Pancreas (tissue), 10 donors: ENCODE results near the gene CEACAM7. TPM values are rescaled to one million over a fixed set of nuclear protein-coding genes. Genes with fewer than 3 reads are reported as not detected.

Experiments used
- ATAC-seq, 4 donors: fragments of 200-7000 bp; cut with Tn5 transposase; one replicate each; pipeline versions ENCODE4 v1.8.0 to v1.9.1; 2020; ENCODE audit warnings: mild to moderate bottlenecking in 4 of 4, moderate library complexity in 4 of 4
- DNase-seq, 6 donors: peaks; one replicate each; pipeline ENCODE4 v3.0.0-alpha.2; 2020
- FAIRE-seq: peaks from 2 replicates; lab custom pipeline; 2012; peaks lifted over from hg19 to GRCh38; lab: Jason Lieb, UNC
- H3K27ac ChIP-seq, 4 donors: fragments of 200-600 bp; sonication (generic); 1 replicate in 3 of 4; 2 replicates in 1 of 4; pipeline versions ENCODE4 v1.5.0 to v1.8.0; 2020
- H3K27me3 ChIP-seq, 4 donors: fragments of 200-600 bp; one replicate each; pipeline ENCODE4 v1.8.0; 2021
- H3K36me3 ChIP-seq, 3 donors: fragments of 200-600 bp; sonication (generic) in 1 of 3; one replicate each; pipeline versions ENCODE4 v1.5.0 to v1.8.0; 2020 to 2021
- H3K4me1 ChIP-seq, 3 donors: fragments of 200-600 bp; one replicate each; pipeline ENCODE4 v1.8.0; 2021
- H3K4me3 ChIP-seq, 4 donors: fragments of 200-600 bp; sonication (generic) in 2 of 4; one replicate each; pipeline versions ENCODE4 v1.5.0 to v1.8.0; 2020 to 2021
- H3K9me3 ChIP-seq, 4 donors: fragments of 200-600 bp; one replicate each; pipeline ENCODE4 v1.8.0; 2021
- CTCF ChIP-seq, 4 donors: fragments of 200-600 bp; sonication (generic) in 3 of 4; IDR thresholded peaks; one replicate each; pipeline versions ENCODE4 v1.5.0 to v1.8.0; 2021; ENCODE audit warnings: antibody characterized with exemption in 4 of 4
- WGBS, 2 donors: extraction: QIAGEN DNeasy Blood & Tissue Kit; methylation state at CpG; one replicate each; pipeline ENCODE4 v1.1.7; 2013; 5-methylcytosine and 5-hydroxymethylcytosine counted together
- intact Hi-C, 3 donors: fragments of 100-400 bp; cut with DNase I; formaldehyde crosslinking; loops; one replicate each; pipeline versions ENCODE4 v1.11.1 to v1.14.2; 2022
- polyA plus RNA-seq, 2 donors: library from polyadenylated mRNA; stranded (reverse); fragments of 200-250 nt; gene quantifications; one replicate each; pipeline ENCODE4 v1.2.3, GENCODE V29; 2013
- total RNA-seq, 6 donors: library from RNA; stranded (reverse); fragmentation: NEBNext Ultra II Directional in 4 of 6; extraction: Animal tissue kit (Norgen Biotek cat#: 25700) in 4 of 6; gene quantifications; one replicate each; pipeline versions ENCODE4 v1.2.1 to v1.2.4, GENCODE V29; 2021 to 2023
- donor health status: healthy with polysubstance abuse.
- donor health status: DM: no; HTN: no; CAD: no; lungs with moderate emphysema.
- donor health status: DM: no; HTN: no; CAD: no.
- donor health status: control.
- donor health status: control.
- donor health status: Bipolar disorder and iron deficiency.
- donor health status: DM: yes; HTN: yes; CAD: no.
- donor health status: DM: no; HTN: no; CAD: no.
- donor health status: DM: no; HTN: no; CAD: no.
- donor health status: DM: yes; HTN: yes; CAD: no.

The CEACAM7 gene
- total and polyA plus RNA-seq, 8 donors: 1.2 to 6.4 (median 2.6) TPM

DNA sequence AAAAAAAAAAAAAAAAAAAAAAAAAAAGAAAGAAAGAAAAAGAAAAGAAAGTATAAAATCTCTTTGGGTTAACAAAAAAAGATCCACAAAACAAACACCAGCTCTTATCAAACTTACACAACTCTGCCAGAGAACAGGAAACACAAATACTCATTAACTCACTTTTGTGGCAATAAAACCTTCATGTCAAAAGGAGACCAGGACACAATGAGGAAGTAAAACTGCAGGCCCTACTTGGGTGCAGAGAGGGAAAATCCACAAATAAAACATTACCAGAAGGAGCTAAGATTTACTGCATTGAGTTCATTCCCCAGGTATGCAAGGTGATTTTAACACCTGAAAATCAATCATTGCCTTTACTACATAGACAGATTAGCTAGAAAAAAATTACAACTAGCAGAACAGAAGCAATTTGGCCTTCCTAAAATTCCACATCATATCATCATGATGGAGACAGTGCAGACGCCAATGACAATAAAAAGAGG, 10.7 kb upstream of the CEACAM7 start:
- WGBS, 2 donors: 27 to 38% methylated on average over 1 of the region's 1 CpG
- intact Hi-C loops: no loop called here
- Histone ChIP-seq H3K27me3 (no peaks in the 10 kb centered on the region), H3K4me1 (peaks cover 0 to 14% (median 4%) of the 10 kb centered on the region in 3 donors), H3K4me3 (no peak overlapping the region), H3K27ac (peak overlapping the region; percentile 60 to 87 (median 80)), H3K9me3 (no peaks in the 10 kb centered on the region), H3K36me3 (no peaks in the 10 kb centered on the region)
- no peak for TF ChIP-seq CTCF (IDR thresholded peaks at IDR 0.05)
- FAIRE-seq (peak; percentile 94), DNase-seq (peak in 1 of 6 donors; percentile 23), ATAC-seq (peak; percentile 80 to 89 (median 84))

DNA sequence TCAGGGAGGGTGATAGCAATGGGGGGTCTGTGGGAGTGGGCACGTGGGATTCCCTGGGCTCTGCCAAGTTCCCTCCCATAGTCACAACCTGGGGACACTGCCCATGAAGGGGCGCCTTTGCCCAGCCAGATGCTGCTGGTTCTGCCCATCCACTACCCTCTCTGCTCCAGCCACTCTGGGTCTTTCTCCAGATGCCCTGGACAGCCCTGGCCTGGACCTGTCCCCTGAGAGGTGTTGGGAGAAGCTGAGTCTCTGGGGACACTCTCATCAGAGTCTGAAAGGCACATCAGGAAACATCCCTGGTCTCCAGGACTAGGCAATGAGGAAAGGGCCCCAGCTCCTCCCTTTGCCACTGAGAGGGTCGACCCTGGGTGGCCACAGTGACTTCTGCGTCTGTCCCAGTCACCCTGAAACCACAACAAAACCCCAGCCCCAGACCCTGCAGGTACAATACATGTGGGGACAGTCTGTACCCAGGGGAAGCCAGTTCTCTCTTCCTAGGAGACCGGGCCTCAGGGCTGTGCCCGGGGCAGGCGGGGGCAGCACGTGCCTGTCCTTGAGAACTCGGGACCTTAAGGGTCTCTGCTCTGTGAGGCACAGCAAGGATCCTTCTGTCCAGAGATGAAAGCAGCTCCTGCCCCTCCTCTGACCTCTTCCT, 9.3 kb upstream of the CEACAM7 start:
- no peak for DNase-seq

GRCh38 chr19:41696402-41697197, 8.5 kb upstream of the CEACAM7 start:
- Histone ChIP-seq H3K4me1 (peaks cover 0 to 14% (median 4%) of the 10 kb centered on the region in 3 donors), H3K4me3 (no peak overlapping the region), H3K27me3 (no peaks in the 10 kb centered on the region), H3K27ac (no peak overlapping the region), H3K9me3 (no peaks in the 10 kb centered on the region), H3K36me3 (no peaks in the 10 kb centered on the region)
- WGBS, 2 donors: 58 to 66% methylated on average over 7 of the region's 7 CpGs
- ATAC-seq (peak in 1 of 4 donors; percentile 22), DNase-seq (peak in 1 of 6 donors; percentile 27), FAIRE-seq (no peak)
- intact Hi-C loops: no loop called here
- no peak for TF ChIP-seq CTCF (IDR thresholded peaks at IDR 0.05)

More for the DNA sequence above, 9.3 kb upstream of the CEACAM7 start:
- ATAC-seq (no peak), FAIRE-seq (no peak)
- no peaks in the 10 kb centered on the region for H3K9me3 ChIP-seq
- intact Hi-C loops: no loop called here
- no peaks in the 10 kb centered on the region for H3K27me3 ChIP-seq
- H3K4me3 ChIP-seq: no peak overlapping the region
- H3K27ac ChIP-seq: no peak overlapping the region
- TF ChIP-seq CTCF (IDR thresholded peaks at IDR 0.05): no peak
- H3K36me3 ChIP-seq: no peaks in the 10 kb centered on the region
- 53 to 78% methylated on average over 8 to 9 of the region's 9 CpGs for WGBS, 2 donors
- H3K4me1 ChIP-seq: peaks cover 0 to 14% (median 4%) of the 10 kb centered on the region in 3 donors

GRCh38 chr19:41695745-41696144, 7.7 kb upstream of the CEACAM7 start:
- DNase-seq (no peak), ATAC-seq (no peak), FAIRE-seq (no peak)
- TF ChIP-seq CTCF (IDR thresholded peaks at IDR 0.05): no peak
- no peaks in the 10 kb centered on the region for H3K9me3 ChIP-seq
- no peaks in the 10 kb centered on the region for H3K27me3 ChIP-seq
- no peak overlapping the region for H3K4me3 ChIP-seq
- H3K4me1 ChIP-seq: peaks cover 0 to 14% (median 4%) of the 10 kb centered on the region in 3 donors
- intact Hi-C loops: no loop called here
- WGBS, 2 donors: 73 to 81% methylated on average over 2 of the region's 2 CpGs
- no peak overlapping the region for H3K27ac ChIP-seq
- no peaks in the 10 kb centered on the region for H3K36me3 ChIP-seq
